GM12864 (cell line): Measurements from ENCODE around the gene MYO9B.

Experiments
- DNase-seq: peaks from one replicate; pipeline ENCODE4 v3.0.0-alpha.2; 2011; ENCODE audit warnings: low read depth
- H3K4me3 ChIP-seq: 2 replicates; pipeline ENCODE4 v1.5.1; 2011; ENCODE audit warnings: mild to moderate bottlenecking, low read depth, low read length, control low read depth
- TF ChIP-seq, protein P1 (sequence below): IDR thresholded peaks from 2 replicates; pipeline ENCODE4 v1.5.1; 2011; ENCODE audit warnings: low read depth, mild to moderate bottlenecking, moderate library complexity, low read length, control low read depth, inconsistent platforms; ENCODE audit errors: missing control alignments

Gene MYO9B, protein sequence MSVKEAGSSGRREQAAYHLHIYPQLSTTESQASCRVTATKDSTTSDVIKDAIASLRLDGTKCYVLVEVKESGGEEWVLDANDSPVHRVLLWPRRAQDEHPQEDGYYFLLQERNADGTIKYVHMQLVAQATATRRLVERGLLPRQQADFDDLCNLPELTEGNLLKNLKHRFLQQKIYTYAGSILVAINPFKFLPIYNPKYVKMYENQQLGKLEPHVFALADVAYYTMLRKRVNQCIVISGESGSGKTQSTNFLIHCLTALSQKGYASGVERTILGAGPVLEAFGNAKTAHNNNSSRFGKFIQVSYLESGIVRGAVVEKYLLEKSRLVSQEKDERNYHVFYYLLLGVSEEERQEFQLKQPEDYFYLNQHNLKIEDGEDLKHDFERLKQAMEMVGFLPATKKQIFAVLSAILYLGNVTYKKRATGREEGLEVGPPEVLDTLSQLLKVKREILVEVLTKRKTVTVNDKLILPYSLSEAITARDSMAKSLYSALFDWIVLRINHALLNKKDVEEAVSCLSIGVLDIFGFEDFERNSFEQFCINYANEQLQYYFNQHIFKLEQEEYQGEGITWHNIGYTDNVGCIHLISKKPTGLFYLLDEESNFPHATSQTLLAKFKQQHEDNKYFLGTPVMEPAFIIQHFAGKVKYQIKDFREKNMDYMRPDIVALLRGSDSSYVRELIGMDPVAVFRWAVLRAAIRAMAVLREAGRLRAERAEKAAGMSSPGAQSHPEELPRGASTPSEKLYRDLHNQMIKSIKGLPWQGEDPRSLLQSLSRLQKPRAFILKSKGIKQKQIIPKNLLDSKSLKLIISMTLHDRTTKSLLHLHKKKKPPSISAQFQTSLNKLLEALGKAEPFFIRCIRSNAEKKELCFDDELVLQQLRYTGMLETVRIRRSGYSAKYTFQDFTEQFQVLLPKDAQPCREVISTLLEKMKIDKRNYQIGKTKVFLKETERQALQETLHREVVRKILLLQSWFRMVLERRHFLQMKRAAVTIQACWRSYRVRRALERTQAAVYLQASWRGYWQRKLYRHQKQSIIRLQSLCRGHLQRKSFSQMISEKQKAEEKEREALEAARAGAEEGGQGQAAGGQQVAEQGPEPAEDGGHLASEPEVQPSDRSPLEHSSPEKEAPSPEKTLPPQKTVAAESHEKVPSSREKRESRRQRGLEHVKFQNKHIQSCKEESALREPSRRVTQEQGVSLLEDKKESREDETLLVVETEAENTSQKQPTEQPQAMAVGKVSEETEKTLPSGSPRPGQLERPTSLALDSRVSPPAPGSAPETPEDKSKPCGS (N-terminal part only)

DNA sequence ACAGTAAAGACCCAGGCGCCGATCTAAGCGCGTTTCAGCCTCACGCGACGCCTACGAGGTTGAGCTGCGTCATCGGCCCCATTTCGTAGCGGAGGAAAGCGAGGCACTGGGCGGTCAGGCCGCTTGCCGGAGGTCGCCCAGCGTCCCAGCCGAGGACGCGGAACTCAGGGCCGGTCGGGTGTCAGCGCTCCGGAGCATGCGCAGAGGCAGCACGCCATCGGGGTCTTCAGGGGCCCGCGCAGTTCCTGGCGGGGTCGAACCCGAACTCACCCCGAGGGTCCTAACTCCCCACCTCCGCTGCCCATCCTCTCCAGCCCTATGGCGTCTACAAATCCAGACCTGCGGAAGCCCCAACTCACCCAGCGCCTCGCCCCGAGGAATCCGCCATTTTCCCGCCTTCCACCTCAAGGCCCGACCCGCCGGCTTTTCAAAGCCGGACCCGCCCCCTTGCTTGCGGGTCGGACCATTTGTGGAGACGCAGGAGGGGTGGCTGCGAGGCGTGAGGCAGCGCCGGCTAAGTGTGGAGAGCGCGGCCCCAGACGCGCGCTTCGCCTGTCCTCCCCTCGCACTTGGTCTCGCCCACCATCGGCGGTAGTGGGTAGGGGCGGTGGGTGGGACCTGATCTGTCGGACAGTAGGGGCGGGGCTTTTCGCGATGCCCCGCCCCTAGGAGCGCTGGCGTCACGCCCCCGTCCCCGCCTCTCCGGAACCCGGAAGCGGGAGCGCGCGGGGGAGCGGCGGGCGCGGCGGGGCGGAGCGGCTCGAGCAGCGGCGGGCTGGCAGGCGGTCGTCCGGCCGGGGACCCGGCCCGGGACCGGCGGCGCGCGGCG lies at the start of gene MYO9B, which contains the start of gene HAUS8:
Gene MYO9B, plus strand, starts transcription at position 743 of the 829 bp plus-strand sequence. CDS start 25,941 bp downstream, outside the sequence.
Gene HAUS8, minus strand, starts transcription at position 418 of the 829 bp plus-strand sequence. Its CDS starts 30 bp downstream, at position 388.
- peak within 1 kb of the TSS; percentile 86 for H3K4me3 ChIP-seq
- DNase-seq, result peak; percentile 98
- TF ChIP-seq, protein P1, sequence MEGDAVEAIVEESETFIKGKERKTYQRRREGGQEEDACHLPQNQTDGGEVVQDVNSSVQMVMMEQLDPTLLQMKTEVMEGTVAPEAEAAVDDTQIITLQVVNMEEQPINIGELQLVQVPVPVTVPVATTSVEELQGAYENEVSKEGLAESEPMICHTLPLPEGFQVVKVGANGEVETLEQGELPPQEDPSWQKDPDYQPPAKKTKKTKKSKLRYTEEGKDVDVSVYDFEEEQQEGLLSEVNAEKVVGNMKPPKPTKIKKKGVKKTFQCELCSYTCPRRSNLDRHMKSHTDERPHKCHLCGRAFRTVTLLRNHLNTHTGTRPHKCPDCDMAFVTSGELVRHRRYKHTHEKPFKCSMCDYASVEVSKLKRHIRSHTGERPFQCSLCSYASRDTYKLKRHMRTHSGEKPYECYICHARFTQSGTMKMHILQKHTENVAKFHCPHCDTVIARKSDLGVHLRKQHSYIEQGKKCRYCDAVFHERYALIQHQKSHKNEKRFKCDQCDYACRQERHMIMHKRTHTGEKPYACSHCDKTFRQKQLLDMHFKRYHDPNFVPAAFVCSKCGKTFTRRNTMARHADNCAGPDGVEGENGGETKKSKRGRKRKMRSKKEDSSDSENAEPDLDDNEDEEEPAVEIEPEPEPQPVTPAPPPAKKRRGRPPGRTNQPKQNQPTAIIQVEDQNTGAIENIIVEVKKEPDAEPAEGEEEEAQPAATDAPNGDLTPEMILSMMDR, result no peak

DNA sequence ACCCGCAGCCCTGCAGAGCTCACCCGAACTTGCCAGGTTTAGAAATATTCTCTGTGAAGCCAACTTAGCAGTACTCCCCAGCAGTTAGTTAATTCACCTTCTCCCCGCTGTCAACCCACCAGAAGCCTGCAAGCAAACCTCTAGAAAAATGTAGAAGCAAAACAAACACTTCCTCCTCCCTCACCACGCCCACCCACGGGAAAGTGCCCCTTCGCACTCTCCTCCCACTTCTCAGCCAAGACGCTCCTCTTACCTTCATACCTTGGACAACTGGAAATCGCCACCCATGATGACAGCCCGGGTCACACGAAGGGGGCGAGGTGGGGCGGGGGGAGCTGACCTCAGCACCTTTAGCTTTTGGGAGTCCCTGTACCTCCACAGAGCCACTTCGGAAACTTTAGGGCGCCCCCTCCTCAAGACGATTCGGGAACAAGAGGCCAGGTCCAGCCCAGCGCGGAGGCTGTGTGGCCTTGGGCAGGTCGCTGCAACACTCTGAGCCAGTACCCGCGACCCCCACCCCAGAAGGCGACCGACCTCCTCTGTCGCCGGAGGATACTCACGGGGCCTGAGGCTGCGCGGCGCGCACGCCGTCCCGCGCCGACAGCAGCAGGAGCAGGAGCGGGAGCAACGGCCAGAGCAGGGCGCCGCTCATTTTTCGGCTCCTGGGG lies 49.5 kb upstream of the MYO9B start:
- TF ChIP-seq, protein P1, result no peak
- no peak for DNase-seq
- no peak overlapping the region for H3K4me3 ChIP-seq

DNA sequence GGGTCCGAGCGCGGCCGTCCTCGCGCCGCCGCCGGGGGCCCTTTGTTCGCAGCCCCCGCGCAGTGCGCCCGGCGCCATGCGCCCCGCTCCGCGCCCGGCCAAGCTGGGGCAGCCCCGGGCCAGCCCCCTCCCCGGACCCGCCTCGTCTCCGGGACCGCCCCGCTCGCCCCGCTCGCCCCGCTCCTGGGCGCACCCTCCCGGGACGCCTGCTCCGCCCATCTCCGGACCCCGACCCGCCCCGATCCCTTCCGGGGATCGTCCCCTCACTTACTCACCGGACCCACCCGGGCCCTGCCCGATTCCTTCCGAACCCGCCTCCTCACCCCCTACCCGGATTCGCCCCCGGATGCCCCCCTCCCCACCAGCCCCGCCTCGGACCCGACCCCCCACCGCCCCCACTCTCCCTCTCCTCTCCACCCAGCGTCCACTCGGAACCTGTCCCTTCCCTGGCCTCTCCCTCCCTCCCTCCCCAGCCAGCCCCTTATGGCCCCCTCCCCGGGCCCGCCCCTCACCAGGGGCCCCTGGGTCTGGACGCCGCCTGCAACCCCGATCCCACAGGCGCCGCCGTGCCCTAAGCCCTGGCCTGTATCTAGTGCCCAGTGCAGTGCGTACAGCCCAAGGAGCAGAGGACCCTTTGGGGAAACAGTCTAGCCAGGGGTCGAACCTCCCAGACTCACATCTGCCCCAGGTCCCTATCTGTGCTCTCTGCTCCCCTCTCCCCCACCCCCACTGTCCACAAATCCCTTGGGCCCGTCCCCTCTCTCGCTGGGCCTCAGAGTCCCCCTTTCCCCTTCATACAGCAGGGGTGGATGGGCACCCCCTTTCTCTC lies 48.7 kb upstream of the MYO9B start, which contains the start of gene CPAMD8:
Gene CPAMD8, minus strand, starts transcription at position 105 of the 829 bp plus-strand sequence. CDS start 168 bp downstream, outside the sequence.
- TF ChIP-seq, protein P1, result no peak
- no peak within 1 kb of the TSS for H3K4me3 ChIP-seq
- no peak for DNase-seq

DNA sequence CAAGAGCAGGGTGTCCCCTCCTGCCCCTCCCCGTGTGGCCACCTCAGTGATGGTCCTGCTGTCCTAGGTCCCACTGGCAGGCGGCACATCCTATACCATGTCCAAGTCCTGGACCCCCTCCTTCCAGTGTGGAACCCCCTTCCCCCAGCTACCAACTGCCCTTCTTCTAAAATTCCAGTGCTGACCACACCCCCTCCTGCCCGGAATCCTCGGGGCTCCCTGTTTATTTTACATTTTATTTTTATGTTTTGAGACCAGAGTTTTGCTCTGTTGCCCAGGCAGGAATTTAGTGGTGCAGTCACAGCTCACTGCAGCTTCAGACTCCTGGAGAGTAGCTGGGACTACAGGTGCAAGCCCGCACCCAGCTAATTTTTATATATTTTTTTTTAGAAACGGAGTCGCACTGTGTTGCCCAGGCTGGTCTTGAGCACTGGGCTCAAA lies 48.0 kb upstream of the MYO9B start:
- H3K4me3 ChIP-seq, result no peak overlapping the region
- DNase-seq, result no peak
- TF ChIP-seq, protein P1, result no peak

DNA sequence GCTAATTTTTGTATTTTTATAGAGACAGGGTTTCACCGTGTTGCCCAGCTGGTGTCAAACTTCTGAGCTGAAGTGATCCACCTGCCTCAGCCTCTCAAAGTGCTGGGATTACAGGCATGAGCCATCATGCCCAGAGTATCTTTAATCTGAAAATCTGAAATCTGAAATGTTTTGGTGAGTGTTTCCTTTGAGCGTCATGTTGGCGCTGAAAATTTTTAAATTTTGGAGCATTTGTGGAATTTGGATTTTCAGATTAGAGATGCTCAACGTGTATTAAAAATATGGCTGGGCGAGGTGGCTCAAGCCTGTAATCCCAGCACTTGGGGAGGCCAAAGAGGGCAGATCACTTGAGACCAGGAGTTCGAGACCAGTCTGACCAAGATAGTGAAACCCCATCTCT lies 43.8 kb upstream of the MYO9B start:
- no peak overlapping the region for H3K4me3 ChIP-seq
- TF ChIP-seq, protein P1, result no peak
- DNase-seq, result no peak
